ENCODE results near the gene ACER1.

DNA sequence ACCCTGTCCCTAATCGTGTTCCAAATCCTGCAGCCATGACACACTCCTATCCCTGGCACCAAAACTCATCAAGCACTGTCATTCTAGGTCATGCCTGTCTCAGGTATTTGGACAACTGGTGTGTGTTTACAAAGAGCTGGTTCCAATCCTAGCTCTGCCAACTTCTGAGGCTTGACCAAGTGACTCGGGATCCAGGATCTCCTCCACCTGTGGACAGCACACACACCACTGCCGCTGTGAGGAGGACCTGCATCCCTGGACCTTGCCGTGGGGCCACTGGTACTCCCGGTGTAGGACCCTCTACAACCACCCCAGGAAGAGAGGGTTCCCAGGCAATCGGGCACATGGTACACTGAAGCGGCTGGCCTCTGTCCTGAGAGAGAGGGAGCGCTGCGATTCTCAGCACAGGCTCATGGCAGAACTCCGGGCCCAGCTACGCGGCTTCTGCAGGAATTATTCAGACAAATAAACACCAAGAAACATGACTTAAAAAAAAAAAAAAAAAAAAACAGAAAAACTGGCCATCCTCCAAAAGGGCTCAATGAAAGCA lies 74.0 kb downstream of the ACER1 start:
- TF ChIP-seq JUNB (CRISPR knock-in tag; IDR thresholded peaks at IDR 0.05; ENCODE audit: borderline replicate concordance) (no peak), MAZ (IDR thresholded peaks at IDR 0.05; ENCODE audit: borderline replicate concordance, low read depth, low read length) (no peak), MAZ (CRISPR knock-in tag; IDR thresholded peaks at IDR 0.05; ENCODE audit: low read depth) (no peak), HNRNPK (IDR thresholded peaks at IDR 0.05; ENCODE audit: low read depth, low read length, poor library complexity, severe bottlenecking) (no peak), CBFB (CRISPR knock-in tag; IDR thresholded peaks at IDR 0.05) (no peak), ZSCAN5A (CRISPR knock-in tag; IDR thresholded peaks at IDR 0.05; ENCODE audit: borderline replicate concordance) (no peak), PRPF4 (IDR thresholded peaks at IDR 0.05; ENCODE audit: low read depth, low read length, poor library complexity, severe bottlenecking) (no peak), ESRRA (CRISPR knock-in tag; IDR thresholded peaks at IDR 0.05; ENCODE audit: low read depth) (no peak), ZNF570 (CRISPR knock-in tag; IDR thresholded peaks at IDR 0.05; ENCODE audit: borderline replicate concordance) (no peak), ZNF430 (CRISPR knock-in tag; IDR thresholded peaks at IDR 0.05) (no peak)
- TF ChIP-seq, protein P1, sequence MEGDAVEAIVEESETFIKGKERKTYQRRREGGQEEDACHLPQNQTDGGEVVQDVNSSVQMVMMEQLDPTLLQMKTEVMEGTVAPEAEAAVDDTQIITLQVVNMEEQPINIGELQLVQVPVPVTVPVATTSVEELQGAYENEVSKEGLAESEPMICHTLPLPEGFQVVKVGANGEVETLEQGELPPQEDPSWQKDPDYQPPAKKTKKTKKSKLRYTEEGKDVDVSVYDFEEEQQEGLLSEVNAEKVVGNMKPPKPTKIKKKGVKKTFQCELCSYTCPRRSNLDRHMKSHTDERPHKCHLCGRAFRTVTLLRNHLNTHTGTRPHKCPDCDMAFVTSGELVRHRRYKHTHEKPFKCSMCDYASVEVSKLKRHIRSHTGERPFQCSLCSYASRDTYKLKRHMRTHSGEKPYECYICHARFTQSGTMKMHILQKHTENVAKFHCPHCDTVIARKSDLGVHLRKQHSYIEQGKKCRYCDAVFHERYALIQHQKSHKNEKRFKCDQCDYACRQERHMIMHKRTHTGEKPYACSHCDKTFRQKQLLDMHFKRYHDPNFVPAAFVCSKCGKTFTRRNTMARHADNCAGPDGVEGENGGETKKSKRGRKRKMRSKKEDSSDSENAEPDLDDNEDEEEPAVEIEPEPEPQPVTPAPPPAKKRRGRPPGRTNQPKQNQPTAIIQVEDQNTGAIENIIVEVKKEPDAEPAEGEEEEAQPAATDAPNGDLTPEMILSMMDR (CRISPR knock-in tag; IDR thresholded peaks at IDR 0.05) = no peak
